SU-DHL-6 (cell line): ENCODE measurements around the gene PIGL.

Experiments used
- CTCF ChIP-seq: fragments of 200-600 bp; sonication (generic); IDR thresholded peaks from one replicate; pipeline ENCODE4 v1.5.1; 2017; ENCODE audit warnings: antibody characterized with exemption, mild to moderate bottlenecking, low read length, moderate library complexity; ENCODE audit not compliant: insufficient read depth, poor library complexity, severe bottlenecking
- EZH2phosphoT487 ChIP-seq: fragments of 200-600 bp; sonication (generic), shearing (Covaris generic); conservative IDR thresholded peaks from 2 replicates; pipeline ENCODE4 v1.6.1; 2018; ENCODE audit warnings: mild to moderate bottlenecking, antibody characterized with exemption, low read length, moderate library complexity, mixed read lengths

- no peak for TF ChIP-seq CTCF
- no peak for TF ChIP-seq EZH2phosphoT487
Observed at GRCh38 chr17:16371742-16372141, 154.7 kb downstream of the PIGL start.
